ENCODE results near the gene C3orf22. TPM values are rescaled to one million over a fixed set of nuclear protein-coding genes. Genes with fewer than 3 reads are reported as not detected.

The C3orf22 gene
- polyA plus RNA-seq, 1 donor from 2014 or later: not detected

- no peak overlapping the region for H2AFZ ChIP-seq (ENCODE audit: low read depth, low read length)
Observed at GRCh38 chr3:126573492-126574117, 14.9 kb upstream of the C3orf22 start.

GRCh38 chr3:126571078-126571477 lies 12.3 kb upstream of the C3orf22 start:
- Histone ChIP-seq H3K36me3 (ENCODE audit: insufficient read depth, low read length) (no peaks in the 10 kb centered on the region), H3K4me3 (ENCODE audit: low read length) (no peak overlapping the region), H3K27ac (ENCODE audit: low read length) (no peak overlapping the region), H3K9me3 (ENCODE audit: low read length) (no peaks in the 10 kb centered on the region), H3K79me2 (replicated peaks; ENCODE audit: insufficient read depth, low read length) (no peaks in the 10 kb centered on the region), H3K27me3 (ENCODE audit: insufficient read depth, low read depth, low read length) (no peaks in the 10 kb centered on the region), H3K9ac (ENCODE audit: low read length) (no peak overlapping the region), H3F3A (ENCODE audit: insufficient read depth, low read length, poor library complexity, severe bottlenecking) (no peaks in the 10 kb centered on the region), H3K4me2 (ENCODE audit: low read length) (no peak overlapping the region), H4K20me1 (ENCODE audit: insufficient read depth) (no peaks in the 10 kb centered on the region), H3K9me2 (ENCODE audit: insufficient read depth, low read length) (no peaks in the 10 kb centered on the region), H2AFZ (ENCODE audit: low read depth, low read length) (no peak overlapping the region)
- no peak for TF ChIP-seq EZH2 (IDR thresholded peaks at IDR 0.05; ENCODE audit: borderline replicate concordance, insufficient read depth, low read length, poor library complexity, severe bottlenecking)
- no peak for TF ChIP-seq CTCF (IDR thresholded peaks at IDR 0.05; ENCODE audit: poor library complexity, severe bottlenecking)

More at GRCh38 chr3:126573492-126574117, 14.9 kb upstream of the C3orf22 start:
- H3K36me3 ChIP-seq (ENCODE audit: insufficient read depth, low read length): no peaks in the 10 kb centered on the region
- H3K4me3 ChIP-seq (ENCODE audit: low read length): no peak overlapping the region
- no peaks in the 10 kb centered on the region for H3K9me3 ChIP-seq (ENCODE audit: low read length)
- no peaks in the 10 kb centered on the region for H3K27me3 ChIP-seq (ENCODE audit: insufficient read depth, low read depth, low read length)
- H3K4me2 ChIP-seq (ENCODE audit: low read length): no peak overlapping the region
- no peaks in the 10 kb centered on the region for H4K20me1 ChIP-seq (ENCODE audit: insufficient read depth)
- H3K9me2 ChIP-seq (ENCODE audit: insufficient read depth, low read length): no peaks in the 10 kb centered on the region
- no peaks in the 10 kb centered on the region for H3K79me2 ChIP-seq (replicated peaks; ENCODE audit: insufficient read depth, low read length)
- TF ChIP-seq CTCF (IDR thresholded peaks at IDR 0.05; ENCODE audit: poor library complexity, severe bottlenecking) (no peak), SMC3 (conservative IDR thresholded peaks at IDR 0.05; ENCODE audit: poor library complexity) (no peak), REST (IDR thresholded peaks at IDR 0.05; ENCODE audit: borderline replicate concordance) (no peak), POLR2AphosphoS5 (IDR thresholded peaks at IDR 0.05) (no peak), TAF1 (IDR thresholded peaks at IDR 0.05; ENCODE audit: low read depth) (no peak), RAD21 (conservative IDR thresholded peaks at IDR 0.05) (no peak), EZH2 (IDR thresholded peaks at IDR 0.05; ENCODE audit: borderline replicate concordance, insufficient read depth, low read length, poor library complexity, severe bottlenecking) (no peak), EP300 (conservative IDR thresholded peaks at IDR 0.05; ENCODE audit: poor library complexity, severe bottlenecking) (no peak), MXI1 (conservative IDR thresholded peaks at IDR 0.05; ENCODE audit: poor library complexity, severe bottlenecking) (no peak)
- no peak overlapping the region for H3K9ac ChIP-seq (ENCODE audit: low read length)
- H3F3A ChIP-seq (ENCODE audit: insufficient read depth, low read length, poor library complexity, severe bottlenecking): no peaks in the 10 kb centered on the region
- no peak overlapping the region for H3K27ac ChIP-seq (ENCODE audit: low read length)

All from neural cell (in vitro differentiated cells).